LoVo (cell line): ENCODE measurements around the gene MAP2K1.

Experiments used
- DNase-seq: peaks from one replicate; pipeline ENCODE4 v3.0.0-alpha.2; 2016; ENCODE audit warnings: low spot score

MAP2K1 gene

DNA sequence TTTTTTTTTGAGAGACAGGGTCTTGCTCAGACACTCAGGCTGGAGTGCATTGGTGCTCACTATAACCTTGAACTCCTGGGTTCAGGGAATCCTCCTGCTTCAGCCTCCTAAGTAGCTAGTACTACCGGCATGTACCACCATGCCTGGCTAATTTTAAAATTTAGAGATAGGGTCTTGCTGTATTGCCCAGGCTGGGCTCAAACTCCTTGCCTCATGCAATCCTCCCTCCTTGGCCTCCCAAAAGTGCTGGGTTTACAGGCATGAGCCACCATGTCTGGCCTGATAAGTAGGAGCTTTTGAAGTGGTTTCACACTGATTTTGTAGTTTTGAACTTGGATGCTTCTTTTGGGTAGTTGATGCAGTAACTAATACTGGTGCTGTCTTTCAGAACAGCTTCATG is 7.8 kb downstream of the MAP2K1 start:
- DNase-seq, result no peak

- no peak for DNase-seq
Measured at GRCh38 chr15:66394915-66395314, 8.2 kb downstream of the MAP2K1 start.

DNA sequence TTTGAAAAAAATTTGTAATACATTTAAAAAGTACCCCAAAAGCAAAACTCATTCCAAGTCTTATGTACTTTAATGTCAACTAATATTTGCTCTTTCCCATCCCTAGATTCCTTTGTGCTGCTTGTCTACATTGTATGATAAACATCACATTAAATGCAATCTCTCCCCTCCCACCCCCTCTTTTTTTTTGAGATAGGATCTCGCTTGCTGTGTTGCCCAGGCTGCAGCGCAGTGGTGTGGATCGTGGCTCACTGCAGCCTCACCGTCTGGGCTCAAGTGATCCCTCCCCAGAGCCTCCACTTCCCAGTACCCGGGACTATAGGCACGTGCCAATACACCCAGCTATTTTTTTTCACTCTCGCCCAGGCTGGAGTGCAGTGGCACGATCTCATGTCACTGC is 12.6 kb downstream of the MAP2K1 start:
- DNase-seq, result no peak

DNA sequence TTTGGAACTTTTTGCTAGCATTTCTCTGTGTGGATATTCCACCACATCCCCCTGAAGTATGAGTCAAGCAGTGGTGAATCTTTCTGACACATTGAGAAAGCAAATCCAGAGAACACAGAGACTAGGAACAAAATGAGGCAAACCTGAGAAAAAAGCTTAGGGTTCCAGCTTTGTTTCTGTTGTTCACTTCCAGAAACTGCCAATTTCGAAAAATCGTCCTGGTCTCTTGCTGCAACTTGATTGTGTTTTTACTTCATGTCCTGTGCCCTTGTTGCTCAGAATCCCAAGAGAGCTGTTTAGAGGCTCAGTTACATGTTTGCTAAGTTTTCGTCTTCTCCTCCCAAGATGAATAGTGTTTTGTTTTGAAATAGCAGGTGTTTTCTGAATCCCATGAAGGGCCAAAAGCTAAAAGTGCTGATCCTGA is 13.7 kb downstream of the MAP2K1 start:
- DNase-seq, result no peak

- no peak for DNase-seq
Measured at GRCh38 chr15:66401130-66402021, 14.7 kb downstream of the MAP2K1 start.

- no peak for DNase-seq
Measured at GRCh38 chr15:66402761-66403284, 16.1 kb downstream of the MAP2K1 start.

DNA sequence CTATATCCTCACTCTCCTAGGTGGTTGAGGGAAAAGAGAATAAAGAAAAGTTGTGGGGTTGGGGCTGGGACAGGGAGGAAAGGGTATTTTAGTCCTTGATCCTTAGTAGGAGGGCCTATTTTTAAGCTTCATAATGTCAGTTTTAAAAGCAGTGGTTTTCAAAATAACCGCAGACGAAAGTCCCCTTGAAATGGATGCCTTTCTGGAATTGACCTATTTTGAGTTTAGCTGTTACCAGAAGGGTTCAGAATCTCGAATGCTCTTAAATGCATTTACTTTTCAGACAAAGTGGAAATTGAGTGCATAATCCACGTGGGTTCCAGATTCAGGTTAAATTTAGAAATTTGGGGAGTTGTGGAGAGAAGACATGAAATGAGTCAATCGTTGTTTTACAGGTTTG is 16.6 kb downstream of the MAP2K1 start:
- DNase-seq, result no peak

DNA sequence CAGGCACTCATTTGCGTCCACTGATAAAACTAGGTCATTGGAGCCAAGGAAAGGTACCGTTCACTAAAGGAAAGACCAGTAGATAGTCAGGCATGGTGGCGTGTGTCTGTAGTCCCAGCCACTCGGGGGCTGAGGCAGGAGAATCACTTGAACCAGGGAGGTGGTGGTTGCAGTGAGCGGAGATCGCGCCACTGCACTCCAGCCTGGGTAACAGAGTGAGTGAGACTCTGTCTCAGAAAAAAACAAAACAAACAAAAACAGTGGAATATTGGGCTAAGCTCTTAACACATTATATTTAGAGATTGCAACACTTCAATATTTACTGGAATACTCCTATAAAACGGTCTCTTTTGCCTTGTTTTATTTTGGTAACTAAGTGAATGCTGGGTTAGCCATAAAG is 17.4 kb downstream of the MAP2K1 start:
- no peak for DNase-seq

- no peak for DNase-seq
Measured at GRCh38 chr15:66404532-66404931, 17.8 kb downstream of the MAP2K1 start.

DNA sequence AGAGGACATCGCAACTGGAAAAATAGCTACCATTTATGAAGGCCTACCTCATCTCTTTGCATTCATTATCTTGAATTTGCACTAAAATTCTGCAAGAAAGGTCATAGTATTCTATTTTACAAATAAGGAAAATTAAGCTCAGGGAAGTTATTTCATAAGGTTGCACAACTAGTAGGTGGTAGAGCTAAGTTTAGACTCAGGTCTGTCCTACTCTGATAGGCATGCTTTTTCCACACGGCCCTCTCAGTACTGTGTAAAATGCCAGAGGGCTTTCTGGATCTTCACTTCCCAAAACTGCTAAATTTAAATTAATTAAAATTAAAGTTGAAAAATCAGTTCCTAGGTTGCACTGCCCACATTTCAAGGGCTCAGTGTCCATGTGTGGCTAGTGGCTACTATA is 18.3 kb downstream of the MAP2K1 start:
- DNase-seq, result no peak

DNA sequence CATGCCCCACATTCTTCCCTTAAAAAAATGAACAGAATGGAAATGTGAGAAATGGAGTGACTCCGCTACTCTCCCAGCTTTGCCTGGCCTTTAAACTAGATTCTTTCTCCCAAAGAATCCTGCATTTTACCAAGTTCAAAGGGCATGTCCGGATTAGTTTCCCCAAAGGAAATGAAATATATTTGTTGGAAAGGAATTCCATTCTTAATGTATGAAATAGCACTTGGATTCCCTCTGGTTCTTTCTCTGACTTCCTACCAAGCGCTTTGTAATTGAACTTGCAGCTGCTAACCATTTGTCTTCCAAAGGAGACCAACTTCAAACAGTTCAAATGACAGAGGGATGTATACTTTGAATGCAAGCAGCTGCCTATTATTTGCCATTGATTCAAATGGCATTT is 18.9 kb downstream of the MAP2K1 start:
- no peak for DNase-seq

GRCh38 chr15:66408254-66408653 is 21.5 kb downstream of the MAP2K1 start:
- DNase-seq, result no peak

DNA sequence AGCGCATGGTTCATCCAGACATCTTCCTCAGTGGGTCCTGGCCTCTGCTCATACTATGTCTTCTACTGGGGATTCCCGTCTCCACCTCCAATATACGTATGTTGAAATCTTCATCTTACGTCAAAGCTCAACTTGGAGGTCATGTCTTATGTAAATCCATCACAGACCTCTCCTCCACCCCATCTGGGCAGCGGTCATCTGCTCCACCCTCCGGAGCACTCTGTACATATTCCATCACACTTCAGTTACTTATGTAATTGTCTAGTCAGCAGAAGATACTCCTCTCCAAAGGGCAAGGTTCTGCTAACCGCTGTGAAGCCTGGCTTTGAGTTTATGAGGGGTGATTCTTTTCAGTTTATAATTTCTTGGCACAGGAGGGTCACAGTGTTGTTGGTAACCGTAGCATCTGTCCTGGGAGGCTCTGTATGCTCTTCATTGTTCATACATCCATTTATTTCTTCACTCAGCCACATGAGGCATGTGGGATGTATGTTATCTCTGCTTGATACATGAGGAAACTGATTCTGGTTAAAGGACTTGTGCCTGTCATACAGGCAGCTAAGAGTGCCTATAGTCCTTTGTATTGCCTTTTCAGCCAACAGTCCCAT is 22.1 kb downstream of the MAP2K1 start:
- no peak for DNase-seq

DNA sequence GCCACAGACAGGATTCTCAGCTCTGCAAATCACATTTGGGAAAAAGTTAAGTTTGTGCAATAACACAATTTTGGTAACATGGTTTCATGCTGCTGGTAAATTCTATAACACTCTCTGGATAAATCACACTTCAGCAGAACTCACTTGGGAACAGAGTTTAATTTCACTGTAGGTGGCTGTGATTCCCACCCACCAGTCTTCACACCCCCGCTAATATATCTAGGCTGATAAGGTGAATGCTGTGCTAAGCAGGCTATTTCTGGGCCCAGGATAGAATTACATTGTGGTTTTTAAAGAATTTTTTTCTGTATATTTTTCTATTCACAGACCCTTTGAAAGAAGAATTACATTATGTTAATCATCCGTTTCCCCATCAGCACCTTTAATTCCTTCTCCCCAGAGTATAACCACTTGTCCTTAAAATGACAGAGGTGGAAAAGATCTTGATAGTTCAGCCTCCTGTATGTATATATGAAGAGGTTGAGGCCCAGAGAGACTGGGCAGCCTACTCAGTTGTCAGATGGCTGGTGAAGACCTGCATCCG is 22.9 kb downstream of the MAP2K1 start:
- no peak for DNase-seq

DNA sequence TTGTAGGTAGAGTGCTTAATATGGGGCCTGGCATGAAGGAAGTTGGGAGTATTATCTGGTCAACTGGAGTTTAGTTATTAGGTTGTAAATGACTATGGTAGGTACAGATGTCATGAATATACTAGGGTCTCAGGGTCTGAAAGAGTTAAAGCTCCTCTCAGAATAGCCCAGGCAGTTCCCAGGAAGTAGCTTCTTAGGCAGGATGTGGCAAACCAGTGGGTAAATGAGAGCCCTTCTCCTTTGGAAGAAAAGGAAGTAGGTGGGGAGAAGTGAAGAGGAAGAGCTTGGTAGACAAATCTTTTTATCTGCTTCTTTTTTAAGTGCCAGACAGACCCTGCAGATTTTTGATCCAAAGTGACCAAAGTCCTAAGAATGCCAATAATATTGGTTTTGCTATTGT is 24.5 kb downstream of the MAP2K1 start:
- no peak for DNase-seq

DNA sequence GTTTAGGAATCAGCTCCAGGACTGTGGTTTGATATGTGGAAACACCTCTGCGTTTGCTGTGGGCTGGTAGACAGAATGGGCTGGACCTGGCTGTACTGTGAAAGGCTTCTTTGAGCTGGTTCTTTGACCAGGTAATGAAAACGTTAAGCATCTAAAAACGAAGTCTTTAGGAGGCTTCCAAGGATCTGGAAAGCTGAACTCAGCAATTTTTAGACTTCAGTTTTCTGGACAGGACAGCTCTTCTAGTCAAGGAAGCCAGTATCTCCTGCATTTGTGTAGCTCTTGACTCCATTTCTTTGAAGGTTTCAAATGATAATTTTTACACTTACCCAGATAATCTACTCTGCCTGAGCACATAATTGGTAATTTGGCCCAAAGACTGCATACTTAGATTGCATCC is 25.5 kb downstream of the MAP2K1 start:
- DNase-seq, result no peak

- DNase-seq, result no peak
Measured at GRCh38 chr15:66413579-66413978, 26.9 kb downstream of the MAP2K1 start.

- no peak for DNase-seq
Measured at GRCh38 chr15:66415360-66415759, 28.6 kb downstream of the MAP2K1 start.

GRCh38 chr15:66417736-66418135 is 31.0 kb downstream of the MAP2K1 start:
- no peak for DNase-seq

GRCh38 chr15:66419471-66419870 is 32.8 kb downstream of the MAP2K1 start:
- DNase-seq, result no peak

GRCh38 chr15:66422347-66422746 is 35.6 kb downstream of the MAP2K1 start:
- DNase-seq, result no peak

DNA sequence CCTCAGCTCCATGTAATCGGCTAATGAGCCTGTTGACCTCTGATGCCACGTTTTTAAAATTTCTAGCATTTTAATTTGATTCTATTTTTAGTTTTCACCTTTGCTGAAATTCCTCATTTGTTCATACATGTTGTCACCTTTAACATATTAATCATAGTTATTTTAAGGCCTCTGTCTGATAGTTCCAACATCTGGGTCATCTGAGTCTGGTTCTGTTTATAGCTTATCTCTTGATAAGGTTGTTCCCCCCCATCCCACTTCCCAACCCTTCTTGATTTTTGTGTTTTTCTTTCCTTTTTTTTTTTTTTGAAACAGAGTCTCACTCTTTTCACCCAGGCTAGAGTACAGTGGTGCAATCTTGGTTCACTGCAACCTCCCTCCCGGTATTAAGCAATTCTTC is 36.4 kb downstream of the MAP2K1 start:
- no peak for DNase-seq

- no peak for DNase-seq
Measured at GRCh38 chr15:66424963-66425612, 38.4 kb downstream of the MAP2K1 start.
